Measurements from ENCODE around the gene POLR3GL.

- TF ChIP-seq CTCF (IDR thresholded peaks at IDR 0.05) (no peak), POLR2A (IDR thresholded peaks at IDR 0.05) (no peak), POLR2AphosphoS5 (IDR thresholded peaks at IDR 0.05) (no peak)
These were observed 2.8 kb downstream of the POLR3GL start for GRCh38 chr1:145967288-145967687.

Data from breast epithelium (tissue), 3 donors.